CD4-positive, alpha-beta T cell (primary cell): Measurements from ENCODE around the gene AGFG1. TPM values are rescaled to one million over a fixed set of nuclear protein-coding genes. Genes with fewer than 3 reads are reported as not detected.

Experiments
- ATAC-seq: fragments of 200-7000 bp; cut with Tn5 transposase; one replicate; pipeline ENCODE4 v1.10.0; 2022; ENCODE audit warnings: mild to moderate bottlenecking; ENCODE audit not compliant: poor library complexity
- CTCF ChIA-PET: fragments of 350-600 bp; sonication (Branson Sonifier 250); formaldehyde crosslinking; loops from one replicate; lab custom pipeline; 2021; ENCODE audit warnings: antibody characterized with exemption, inconsistent platforms; lab: Charles Lee
- POLR2A ChIA-PET: fragments of 350-600 bp; sonication (Branson Sonifier 250); formaldehyde crosslinking; loops from one replicate; lab custom pipeline; 2021; ENCODE audit warnings: antibody characterized with exemption, inconsistent platforms; lab: Charles Lee
- DNase-seq, 14 experiments: peaks; one replicate each; pipeline ENCODE4 v3.0.0-alpha.2; 2013 to 2020; ENCODE audit warnings: mixed read lengths in 2 of 14
- H3K27ac ChIP-seq, 2 donors: one replicate each; pipeline versions ENCODE4 v1.5.1 to v1.7.0; 2013; ENCODE audit warnings: low read length in 2 of 2, low read depth in 1 of 2, mild to moderate bottlenecking in 1 of 2
- H3K27me3 ChIP-seq, 2 experiments: 1 replicate in 1 of 2; 2 replicates in 1 of 2; pipeline versions ENCODE4 v1.6.1 to v1.7.0; 2013; ENCODE audit warnings: low read length in 2 of 2, control low read depth in 1 of 2, mild to moderate bottlenecking in 1 of 2, moderate library complexity in 1 of 2; ENCODE audit not compliant: insufficient read depth in 2 of 2, control insufficient read depth in 1 of 2
- H3K36me3 ChIP-seq: one replicate; pipeline ENCODE4 v1.6.1; 2013; ENCODE audit warnings: low read length, control low read depth; ENCODE audit not compliant: insufficient read depth
- H3K4me1 ChIP-seq: one replicate; pipeline ENCODE4 v1.6.1; 2013; ENCODE audit warnings: low read length, control low read depth; ENCODE audit not compliant: insufficient read depth
- H3K4me3 ChIP-seq: one replicate; pipeline ENCODE4 v1.5.1; 2013; ENCODE audit warnings: mild to moderate bottlenecking, low read length, moderate library complexity
- H3K9me3 ChIP-seq, 2 experiments: 1 replicate in 1 of 2; 2 replicates in 1 of 2; pipeline versions ENCODE4 v1.6.1 to v1.7.0; 2013; ENCODE audit warnings: low read length in 2 of 2, mild to moderate bottlenecking in 2 of 2, control low read depth in 1 of 2, moderate library complexity in 1 of 2; ENCODE audit not compliant: control insufficient read depth in 1 of 2, insufficient read depth in 1 of 2
- H3K27ac Mint-ChIP-seq: one replicate; pipeline ENCODE4 v1.8.0; 2020; ENCODE audit warnings: mixed read lengths
- H3K27me3 Mint-ChIP-seq: one replicate; pipeline ENCODE4 v1.8.0; 2021; ENCODE audit warnings: mixed read lengths
- H3K36me3 Mint-ChIP-seq: one replicate; pipeline ENCODE4 v1.8.0; 2021; ENCODE audit warnings: low read depth, mixed read lengths
- H3K4me1 Mint-ChIP-seq: one replicate; pipeline ENCODE4 v1.8.0; 2021; ENCODE audit warnings: low read depth, mixed read lengths
- H3K4me3 Mint-ChIP-seq: one replicate; pipeline ENCODE4 v1.8.0; 2020; ENCODE audit warnings: mild to moderate bottlenecking, mixed read lengths
- H3K9me3 Mint-ChIP-seq: one replicate; pipeline ENCODE4 v1.8.0; 2020; ENCODE audit warnings: mixed read lengths
- CTCF ChIP-seq: fragments of 200-600 bp; IDR thresholded peaks from one replicate; pipeline ENCODE4 v1.8.0; 2022; ENCODE audit warnings: antibody characterized with exemption, mild to moderate bottlenecking
- intact Hi-C, 2 experiments: fragments of 100-400 bp; cut with DNase I in 1 of 2; cut with micrococcal nuclease in 1 of 2; formaldehyde crosslinking; loops; one replicate each; pipeline versions ENCODE4 v1.15.1 to v1.9.0; 2023 to 2025; cut with DNase I, micrococcal nuclease
- total RNA-seq, 174 experiments: library from RNA in 2 of 174; stranded (reverse) in 2 of 174; gene quantifications; one replicate each; pipeline ENCODE4 v1.2.3 and lab custom pipeline; 2021 to 2026

Gene AGFG1
- total RNA-seq, 2 experiments from 2014 or later = 49.9 to 55.9 TPM

- ChIA-PET POLR2A (interaction anchor here (2.1 kb wide), 1 partner anchor 31 kb away, joined by 5 read pairs; no protein-coding TSS in a partner anchor), CTCF (interaction anchor here (1.2 kb wide), 1 partner anchor 26 kb away, joined by 3 read pairs; no protein-coding TSS in a partner anchor)
- Histone ChIP-seq H3K27ac (no peak overlapping the region), H3K9me3 (no peaks in the 10 kb centered on the region), H3K4me1 (peaks cover 24% of the 10 kb centered on the region), H3K36me3 (no peaks in the 10 kb centered on the region), H3K27me3 (no peaks in the 10 kb centered on the region), H3K4me3 (no peak overlapping the region)
- peaks cover 85% of the 10 kb centered on the region for H3K4me1 Mint-ChIP-seq
- H3K27me3 Mint-ChIP-seq = no peaks in the 10 kb centered on the region
- H3K27ac Mint-ChIP-seq = peak overlapping the region; percentile 9
- H3K36me3 Mint-ChIP-seq = peaks cover 20% of the 10 kb centered on the region
- ATAC-seq (no peak), DNase-seq (no peak)
- intact Hi-C loops = no loop called here
- peak overlapping the region; percentile 46 for H3K4me3 Mint-ChIP-seq
- TF ChIP-seq CTCF = no peak
- no peaks in the 10 kb centered on the region for H3K9me3 Mint-ChIP-seq
These were observed 34.5 kb downstream of the AGFG1 start for GRCh38 chr2:227506456-227506855.

- Histone ChIP-seq H3K9me3 (no peaks in the 10 kb centered on the region), H3K27me3 (no peaks in the 10 kb centered on the region), H3K4me1 (peaks cover 24% of the 10 kb centered on the region), H3K27ac (no peak overlapping the region), H3K36me3 (no peaks in the 10 kb centered on the region), H3K4me3 (no peak overlapping the region)
- ATAC-seq = no peak
- no peak for TF ChIP-seq CTCF
- intact Hi-C loops = no loop called here
- no peak for DNase-seq
- ChIA-PET POLR2A (interaction anchor here (1.6 kb wide), 1 partner anchor 16 kb away, joined by 3 read pairs; no protein-coding TSS in a partner anchor), CTCF (interaction anchor here (0.6 to 1.1 kb wide), 2 partner anchors 19 to 82 kb away, joined by 4 read pairs; no protein-coding TSS in a partner anchor)
- no peaks in the 10 kb centered on the region for H3K27me3 Mint-ChIP-seq
- H3K4me3 Mint-ChIP-seq = peak overlapping the region; percentile 21
- H3K27ac Mint-ChIP-seq = peak overlapping the region; percentile 18
- peaks cover 6% of the 10 kb centered on the region for H3K36me3 Mint-ChIP-seq
- H3K9me3 Mint-ChIP-seq = no peaks in the 10 kb centered on the region
- peaks cover 91% of the 10 kb centered on the region for H3K4me1 Mint-ChIP-seq
These were observed 36.0 kb downstream of the AGFG1 start for GRCh38 chr2:227507963-227508362.

GRCh38 chr2:227509076-227509475 lies 37.1 kb downstream of the AGFG1 start:
- no peaks in the 10 kb centered on the region for H3K27me3 Mint-ChIP-seq
- Histone ChIP-seq H3K4me3 (no peak overlapping the region), H3K27ac (no peak overlapping the region), H3K4me1 (peaks cover 16% of the 10 kb centered on the region), H3K9me3 (no peaks in the 10 kb centered on the region), H3K36me3 (no peaks in the 10 kb centered on the region), H3K27me3 (no peaks in the 10 kb centered on the region)
- H3K9me3 Mint-ChIP-seq = no peaks in the 10 kb centered on the region
- intact Hi-C loops = no loop called here
- no peak for TF ChIP-seq CTCF
- H3K36me3 Mint-ChIP-seq = no peaks in the 10 kb centered on the region
- POLR2A ChIA-PET = interaction anchor here (0.6 to 1.6 kb wide), 2 partner anchors 17 to 19 kb away, joined by 3 read pairs; no protein-coding TSS in a partner anchor
- peaks cover 91% of the 10 kb centered on the region for H3K4me1 Mint-ChIP-seq
- ATAC-seq = no peak
- peak overlapping the region; percentile 1 for H3K4me3 Mint-ChIP-seq
- no peak overlapping the region for H3K27ac Mint-ChIP-seq
- no peak for DNase-seq
- CTCF ChIA-PET = no interaction called here
